COLO829 (cell line): ENCODE data around the gene FCGR2B.
"Not testable (repeated sequence)": the region's sequence is repeated elsewhere in the genome, so short reads cannot be mapped to it uniquely, and the experiment has no call there.

Experiments used
- DNase-seq: peaks from one replicate; pipeline ENCODE4 v3.0.0; 2012; ENCODE audit warnings: low spot score

The FCGR2B gene

GRCh38 chr1:161647507-161648360, 15.2 kb upstream of the FCGR2B start:
- peak; percentile 8 for DNase-seq

GRCh38 chr1:161653541-161653940, 9.4 kb upstream of the FCGR2B start:
- DNase-seq, result not testable (repeated sequence)

- DNase-seq, result not testable (repeated sequence)
These were observed 9.0 kb upstream of the FCGR2B start for GRCh38 chr1:161653971-161654370.

- DNase-seq, result not testable (repeated sequence)
These were observed 4.4 kb upstream of the FCGR2B start for GRCh38 chr1:161658524-161658923.

GRCh38 chr1:161661660-161662311, 1.2 kb upstream of the FCGR2B start:
- DNase-seq, result not testable (repeated sequence)

- DNase-seq, result not testable (repeated sequence)
These were observed 626 bp downstream of the FCGR2B start for GRCh38 chr1:161663569-161663968.

- not testable (repeated sequence) for DNase-seq
These were observed 1.7 kb downstream of the FCGR2B start for GRCh38 chr1:161664689-161665088.

- not testable (repeated sequence) for DNase-seq
These were observed 8.4 kb downstream of the FCGR2B start for GRCh38 chr1:161671045-161672020.

GRCh38 chr1:161673437-161673836, 10.5 kb downstream of the FCGR2B start:
- DNase-seq, result not testable (repeated sequence)

GRCh38 chr1:161674447-161674846, 11.5 kb downstream of the FCGR2B start:
- not testable (repeated sequence) for DNase-seq

GRCh38 chr1:161674908-161675307, 12.0 kb downstream of the FCGR2B start:
- DNase-seq, result not testable (repeated sequence)

- peak; percentile 96 for DNase-seq
These were observed 13.5 kb downstream of the FCGR2B start for GRCh38 chr1:161676441-161676840.

GRCh38 chr1:161676958-161677689, 14.2 kb downstream of the FCGR2B start:
- peak; percentile 35 for DNase-seq

GRCh38 chr1:161678500-161678899, 15.6 kb downstream of the FCGR2B start:
- DNase-seq, result no peak

- no peak for DNase-seq
These were observed 18.9 kb downstream of the FCGR2B start for GRCh38 chr1:161681879-161682278.

GRCh38 chr1:161688946-161689345, 26.0 kb downstream of the FCGR2B start:
- no peak for DNase-seq

- DNase-seq, result no peak
These were observed 28.9 kb downstream of the FCGR2B start for GRCh38 chr1:161691846-161692245.

- not testable (repeated sequence) for DNase-seq
These were observed 30.2 kb downstream of the FCGR2B start for GRCh38 chr1:161693020-161693712.

- DNase-seq, result not testable (repeated sequence)
These were observed 35.4 kb downstream of the FCGR2B start for GRCh38 chr1:161698302-161698701.

GRCh38 chr1:161702250-161702649, 39.3 kb downstream of the FCGR2B start:
- DNase-seq, result no peak

- DNase-seq, result no peak
These were observed 42.6 kb downstream of the FCGR2B start for GRCh38 chr1:161705537-161705936.
